Measurements from ENCODE around the gene FOXN4. TPM values are rescaled to one million over a fixed set of nuclear protein-coding genes. Genes with fewer than 3 reads are reported as not detected.

Gene FOXN4
- total and polyA plus RNA-seq, 2 of the 13 experiments (the other 11 are each of a cell fraction or from before 2014, with no cell fraction given), result 0.11 TPM; not detected in 1

DNA sequence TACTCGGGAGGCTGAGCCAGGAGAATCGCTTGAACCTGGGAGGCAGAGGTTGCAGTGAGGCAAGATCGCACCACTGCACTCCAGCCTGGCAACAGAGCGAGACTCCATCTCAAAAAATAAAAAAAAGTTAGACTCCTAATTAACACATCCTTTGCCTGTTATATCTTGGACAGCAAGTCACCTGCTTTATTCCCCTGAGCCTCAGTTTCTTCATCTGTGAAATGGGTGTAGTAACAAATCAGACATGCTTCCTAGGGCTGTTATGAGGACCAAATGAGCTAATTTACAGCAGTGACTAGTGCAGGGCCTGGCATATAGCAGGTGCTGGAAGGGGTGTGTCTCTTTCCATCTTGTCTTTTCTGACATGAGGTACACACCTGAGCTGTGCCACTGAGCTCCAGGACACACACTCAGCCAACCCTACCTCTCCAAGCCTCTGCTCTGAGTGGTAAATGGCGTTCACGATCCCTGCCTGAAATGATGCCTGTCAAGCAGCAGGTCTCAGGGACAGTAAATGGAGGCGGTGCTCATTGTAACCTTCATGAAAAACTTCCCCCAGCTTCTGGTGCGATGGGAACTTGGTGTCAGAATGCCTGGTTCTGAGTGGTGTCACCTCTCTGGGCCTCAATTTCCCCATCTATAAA is 31.7 kb downstream of the FOXN4 start:
- H3K79me2 ChIP-seq (ENCODE audit: insufficient read depth, low read length), result no peaks in the 10 kb centered on the region
- H3K27ac ChIP-seq (ENCODE audit: extremely low read length, insufficient read depth, low read length), result no peak overlapping the region
- FAIRE-seq (no peak), DNase-seq (ENCODE audit: low spot score) (no peak), ATAC-seq (peak; percentile 57)
- no peak overlapping the region for H3K9ac ChIP-seq (ENCODE audit: insufficient read depth, low read depth, low read length)
- intact Hi-C loops (cut with micrococcal nuclease; ENCODE audit: unreplicated experiment) (no loop called here), in situ Hi-C loops (cut with HindIII; ENCODE audit: extremely low pct_ligation_motif_present, low pct_unique_long_range_greater_than_20kb) (no loop called here)
- 56% methylated on average over 6 of the region's 8 CpGs for WGBS (ENCODE audit: low lambda C conversion rate)
- peaks cover 0 to under 1% of the 10 kb centered on the region in 2 experiments; a peak in 1 of 5 replicates for H3K27me3 ChIP-seq (ENCODE audit: control insufficient read depth in 1 of 2, insufficient read depth in 2 of 2, low read length in 2 of 2)
- H3K36me3 ChIP-seq (replicated peaks in 1 of 2; ENCODE audit: control insufficient read depth in 1 of 2, insufficient read depth in 2 of 2, low read length in 2 of 2), result no peaks in the 10 kb centered on the region
- no peaks in the 10 kb centered on the region for H4K20me1 ChIP-seq (ENCODE audit: insufficient read depth, low read length)
- CTCF ChIA-PET (ENCODE audit: low intra/inter-chr PET ratio, low total read pairs), result no interaction called here
- BruUV-seq (replicated peaks), result no TSS peak
- POLR2A ChIA-PET, result interaction anchor here (0.8 to 1.0 kb wide), 3 partner anchors 79 to 161 kb away, joined by 3 to 5 read pairs (median 3); partner anchors contain the start of gene ACACB
- H3K4me2 ChIP-seq (ENCODE audit: low read depth, low read length), result peak overlapping the region; percentile 67
- H2AFZ ChIP-seq (ENCODE audit: low read length), result no peak overlapping the region
- H3K4me3 ChIP-seq (replicated peaks in 1 of 3; ENCODE audit: insufficient read depth in 1 of 3, low read depth in 2 of 3, low read length in 3 of 3), result no peak overlapping the region
- peaks cover 53% of the 10 kb centered on the region for H3K4me1 ChIP-seq (ENCODE audit: insufficient read depth, low read length)
- no peaks in the 10 kb centered on the region for H3K9me3 ChIP-seq (ENCODE audit: low read length)
- TF ChIP-seq, protein P1, sequence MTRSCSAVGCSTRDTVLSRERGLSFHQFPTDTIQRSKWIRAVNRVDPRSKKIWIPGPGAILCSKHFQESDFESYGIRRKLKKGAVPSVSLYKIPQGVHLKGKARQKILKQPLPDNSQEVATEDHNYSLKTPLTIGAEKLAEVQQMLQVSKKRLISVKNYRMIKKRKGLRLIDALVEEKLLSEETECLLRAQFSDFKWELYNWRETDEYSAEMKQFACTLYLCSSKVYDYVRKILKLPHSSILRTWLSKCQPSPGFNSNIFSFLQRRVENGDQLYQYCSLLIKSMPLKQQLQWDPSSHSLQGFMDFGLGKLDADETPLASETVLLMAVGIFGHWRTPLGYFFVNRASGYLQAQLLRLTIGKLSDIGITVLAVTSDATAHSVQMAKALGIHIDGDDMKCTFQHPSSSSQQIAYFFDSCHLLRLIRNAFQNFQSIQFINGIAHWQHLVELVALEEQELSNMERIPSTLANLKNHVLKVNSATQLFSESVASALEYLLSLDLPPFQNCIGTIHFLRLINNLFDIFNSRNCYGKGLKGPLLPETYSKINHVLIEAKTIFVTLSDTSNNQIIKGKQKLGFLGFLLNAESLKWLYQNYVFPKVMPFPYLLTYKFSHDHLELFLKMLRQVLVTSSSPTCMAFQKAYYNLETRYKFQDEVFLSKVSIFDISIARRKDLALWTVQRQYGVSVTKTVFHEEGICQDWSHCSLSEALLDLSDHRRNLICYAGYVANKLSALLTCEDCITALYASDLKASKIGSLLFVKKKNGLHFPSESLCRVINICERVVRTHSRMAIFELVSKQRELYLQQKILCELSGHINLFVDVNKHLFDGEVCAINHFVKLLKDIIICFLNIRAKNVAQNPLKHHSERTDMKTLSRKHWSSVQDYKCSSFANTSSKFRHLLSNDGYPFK (CRISPR knock-in tag; IDR thresholded peaks at IDR 0.05; ENCODE audit: borderline replicate concordance), result no peak
- TF ChIP-seq, protein P2, sequence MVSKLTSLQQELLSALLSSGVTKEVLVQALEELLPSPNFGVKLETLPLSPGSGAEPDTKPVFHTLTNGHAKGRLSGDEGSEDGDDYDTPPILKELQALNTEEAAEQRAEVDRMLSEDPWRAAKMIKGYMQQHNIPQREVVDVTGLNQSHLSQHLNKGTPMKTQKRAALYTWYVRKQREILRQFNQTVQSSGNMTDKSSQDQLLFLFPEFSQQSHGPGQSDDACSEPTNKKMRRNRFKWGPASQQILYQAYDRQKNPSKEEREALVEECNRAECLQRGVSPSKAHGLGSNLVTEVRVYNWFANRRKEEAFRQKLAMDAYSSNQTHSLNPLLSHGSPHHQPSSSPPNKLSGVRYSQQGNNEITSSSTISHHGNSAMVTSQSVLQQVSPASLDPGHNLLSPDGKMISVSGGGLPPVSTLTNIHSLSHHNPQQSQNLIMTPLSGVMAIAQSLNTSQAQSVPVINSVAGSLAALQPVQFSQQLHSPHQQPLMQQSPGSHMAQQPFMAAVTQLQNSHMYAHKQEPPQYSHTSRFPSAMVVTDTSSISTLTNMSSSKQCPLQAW (CRISPR knock-in tag; IDR thresholded peaks at IDR 0.05), result no peak
- no peak for TF ChIP-seq ZBTB38 (CRISPR knock-in tag; IDR thresholded peaks at IDR 0.05)
- TF ChIP-seq ZNF629 (CRISPR knock-in tag; conservative IDR thresholded peaks at IDR 0.05), result peak; percentile 95
- peak; percentile 79 for TF ChIP-seq CHD4 (IDR thresholded peaks at IDR 0.05; ENCODE audit: borderline replicate concordance, low read length)
- TF ChIP-seq KMT2A (CRISPR knock-in tag; IDR thresholded peaks at IDR 0.05), result no peak
- TF ChIP-seq ARID2 (CRISPR knock-in tag; IDR thresholded peaks at IDR 0.05; ENCODE audit: borderline replicate concordance), result 0 out of 2 replicates have a peak, but pooled peaks have one; percentile 18
- TF ChIP-seq SAP130 (CRISPR knock-in tag; IDR thresholded peaks at IDR 0.05; ENCODE audit: low read depth), result no peak
- no peak for TF ChIP-seq ZNF556 (CRISPR knock-in tag; IDR thresholded peaks at IDR 0.05; ENCODE audit: borderline replicate concordance)
- no peak for TF ChIP-seq ATF7 (IDR thresholded peaks at IDR 0.05)
- peak; percentile 88; the same call in 1 of the 2 replicates for TF ChIP-seq ATF7 (CRISPR knock-in tag; IDR thresholded peaks at IDR 0.05)
- no peak for TF ChIP-seq HNF4G (IDR thresholded peaks at IDR 0.05; ENCODE audit: borderline replicate concordance, low read depth, low read length)
- 0 out of 2 replicates have a peak, but pooled peaks have one; percentile 12 for TF ChIP-seq HNF4G (CRISPR knock-in tag; IDR thresholded peaks at IDR 0.05; ENCODE audit: borderline replicate concordance, low read depth)
- TF ChIP-seq, protein P3, sequence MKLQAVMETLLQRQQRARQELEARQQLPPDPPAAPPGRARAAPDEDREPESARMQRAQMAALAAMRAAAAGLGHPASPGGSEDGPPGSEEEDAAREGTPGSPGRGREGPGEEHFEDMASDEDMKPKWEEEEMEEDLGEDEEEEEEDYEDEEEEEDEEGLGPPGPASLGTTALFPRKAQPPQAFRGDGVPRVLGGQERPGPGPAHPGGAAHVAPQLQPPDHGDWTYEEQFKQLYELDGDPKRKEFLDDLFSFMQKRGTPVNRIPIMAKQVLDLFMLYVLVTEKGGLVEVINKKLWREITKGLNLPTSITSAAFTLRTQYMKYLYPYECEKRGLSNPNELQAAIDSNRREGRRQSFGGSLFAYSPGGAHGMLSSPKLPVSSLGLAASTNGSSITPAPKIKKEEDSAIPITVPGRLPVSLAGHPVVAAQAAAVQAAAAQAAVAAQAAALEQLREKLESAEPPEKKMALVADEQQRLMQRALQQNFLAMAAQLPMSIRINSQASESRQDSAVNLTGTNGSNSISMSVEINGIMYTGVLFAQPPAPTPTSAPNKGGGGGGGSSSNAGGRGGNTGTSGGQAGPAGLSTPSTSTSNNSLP (IDR thresholded peaks at IDR 0.05; ENCODE audit: low read depth, low read length), result no peak
- TF ChIP-seq ZNF350 (CRISPR knock-in tag; IDR thresholded peaks at IDR 0.05; ENCODE audit: borderline replicate concordance, low read depth), result 0 out of 2 replicates have a peak, but pooled peaks have one; percentile 9
- TF ChIP-seq CBX1 (IDR thresholded peaks at IDR 0.05; ENCODE audit: low read depth), result no peak
- no peak for TF ChIP-seq MTF2 (CRISPR knock-in tag; IDR thresholded peaks at IDR 0.05; ENCODE audit: borderline replicate concordance)
- TF ChIP-seq ZNF180 (CRISPR knock-in tag; IDR thresholded peaks at IDR 0.05; ENCODE audit: borderline replicate concordance, low read depth), result no peak
